Ramos (cell line): Measurements from ENCODE around the gene OR10C1.

ENCODE experiments used
- in situ Hi-C: fragments of 300-500 bp; cut with MboI; formaldehyde crosslinking; loops from one replicate; pipeline ENCODE4 v1.14.3; 2022; ENCODE audit warnings: low sequenced_read_pairs; ENCODE audit not compliant: unreplicated experiment

Gene OR10C1

GRCh38 chr6:29474996-29475395 is 35.9 kb downstream of the OR10C1 start:
- in situ Hi-C loops: no loop called here

- in situ Hi-C loops: no loop called here
These were observed 38.9 kb downstream of the OR10C1 start for GRCh38 chr6:29477923-29478450.

GRCh38 chr6:29478740-29479139 is 39.6 kb downstream of the OR10C1 start:
- in situ Hi-C loops: no loop called here

GRCh38 chr6:29479560-29479959 is 40.5 kb downstream of the OR10C1 start:
- in situ Hi-C loops: no loop called here

- in situ Hi-C loops: no loop called here
These were observed 44.1 kb downstream of the OR10C1 start for GRCh38 chr6:29483186-29483585.

GRCh38 chr6:29483735-29484134 is 44.6 kb downstream of the OR10C1 start:
- in situ Hi-C loops: no loop called here

- in situ Hi-C loops: no loop called here
These were observed 47.5 kb downstream of the OR10C1 start for GRCh38 chr6:29486577-29486976.

- in situ Hi-C loops: no loop called here
These were observed 48.0 kb downstream of the OR10C1 start for GRCh38 chr6:29487131-29487530.

GRCh38 chr6:29487660-29488059 is 48.6 kb downstream of the OR10C1 start, which contains the start of gene MAS1L:
MAS1L (minus strand) TSS chr6:29487956; CDS start chr6:29487902, 54 bp downstream.
- in situ Hi-C loops: no loop called here

GRCh38 chr6:29488874-29489273 is 49.8 kb downstream of the OR10C1 start:
- in situ Hi-C loops: no loop called here

GRCh38 chr6:29489286-29489685 is 50.2 kb downstream of the OR10C1 start:
- in situ Hi-C loops: no loop called here

- in situ Hi-C loops: no loop called here
These were observed 50.9 kb downstream of the OR10C1 start for GRCh38 chr6:29490055-29490454.

GRCh38 chr6:29490552-29490951 is 51.4 kb downstream of the OR10C1 start:
- in situ Hi-C loops: no loop called here
